ENCODE data around the gene TRIL. TPM values are rescaled to one million over a fixed set of nuclear protein-coding genes. Genes with fewer than 3 reads are reported as not detected.
A peak's percentile ranks its signal among the peaks of the same experiment; 100 is the strongest.

TRIL gene
- total and polyA plus RNA-seq, 8 donors = 0.92 to 26.1 (median 1.3) TPM; not detected in 1

DNA sequence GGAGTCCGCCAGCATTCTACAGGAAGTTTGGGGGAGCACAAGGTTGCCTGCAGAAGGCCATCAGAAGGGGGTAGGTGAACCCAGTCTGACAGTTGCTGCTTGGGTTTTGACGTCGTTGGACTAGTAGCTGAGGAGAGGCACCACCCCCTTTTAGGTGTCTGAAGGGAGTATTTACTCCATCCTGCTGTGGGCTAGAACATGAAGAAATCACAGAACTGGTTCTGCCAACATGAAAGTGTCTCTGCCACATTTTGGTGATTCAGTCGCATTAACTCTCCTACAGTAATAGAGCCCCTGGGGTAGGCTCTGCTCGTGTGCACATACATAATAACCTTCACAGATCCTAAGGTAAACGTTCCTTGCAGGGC, 834 bp upstream of the TRIL start:
- 34 to 61% (median 48%) methylated on average over 6 of the region's 6 CpGs for WGBS, 5 donors
- Histone ChIP-seq H3K27me3 (peaks cover 0 to 43% (median 28%) of the 10 kb centered on the region in 3 donors), H3K36me3 (no peaks in the 10 kb centered on the region), H3K27ac (peak overlapping the region in 4 of 5 donors; percentile 53 to 79 (median 68)), H3K4me3 (peak overlapping the region; percentile 49 to 63 (median 58)), H3K9me3 (no peaks in the 10 kb centered on the region), H3K4me1 (peaks cover 33 to 49% (median 44%) of the 10 kb centered on the region in 4 donors)
- TF ChIP-seq, protein P1, sequence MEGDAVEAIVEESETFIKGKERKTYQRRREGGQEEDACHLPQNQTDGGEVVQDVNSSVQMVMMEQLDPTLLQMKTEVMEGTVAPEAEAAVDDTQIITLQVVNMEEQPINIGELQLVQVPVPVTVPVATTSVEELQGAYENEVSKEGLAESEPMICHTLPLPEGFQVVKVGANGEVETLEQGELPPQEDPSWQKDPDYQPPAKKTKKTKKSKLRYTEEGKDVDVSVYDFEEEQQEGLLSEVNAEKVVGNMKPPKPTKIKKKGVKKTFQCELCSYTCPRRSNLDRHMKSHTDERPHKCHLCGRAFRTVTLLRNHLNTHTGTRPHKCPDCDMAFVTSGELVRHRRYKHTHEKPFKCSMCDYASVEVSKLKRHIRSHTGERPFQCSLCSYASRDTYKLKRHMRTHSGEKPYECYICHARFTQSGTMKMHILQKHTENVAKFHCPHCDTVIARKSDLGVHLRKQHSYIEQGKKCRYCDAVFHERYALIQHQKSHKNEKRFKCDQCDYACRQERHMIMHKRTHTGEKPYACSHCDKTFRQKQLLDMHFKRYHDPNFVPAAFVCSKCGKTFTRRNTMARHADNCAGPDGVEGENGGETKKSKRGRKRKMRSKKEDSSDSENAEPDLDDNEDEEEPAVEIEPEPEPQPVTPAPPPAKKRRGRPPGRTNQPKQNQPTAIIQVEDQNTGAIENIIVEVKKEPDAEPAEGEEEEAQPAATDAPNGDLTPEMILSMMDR (IDR thresholded peaks at IDR 0.05) = no peak
- TF ChIP-seq POLR2AphosphoS5 (IDR thresholded peaks at IDR 0.05) (no peak), POLR2A (IDR thresholded peaks at IDR 0.05) (no peak), EP300 (IDR thresholded peaks at IDR 0.05) (no peak)
- DNase-seq = no peak
- intact Hi-C loops (cut with DNase I; ENCODE audit: low total_unique reads) = no loop called here

DNA sequence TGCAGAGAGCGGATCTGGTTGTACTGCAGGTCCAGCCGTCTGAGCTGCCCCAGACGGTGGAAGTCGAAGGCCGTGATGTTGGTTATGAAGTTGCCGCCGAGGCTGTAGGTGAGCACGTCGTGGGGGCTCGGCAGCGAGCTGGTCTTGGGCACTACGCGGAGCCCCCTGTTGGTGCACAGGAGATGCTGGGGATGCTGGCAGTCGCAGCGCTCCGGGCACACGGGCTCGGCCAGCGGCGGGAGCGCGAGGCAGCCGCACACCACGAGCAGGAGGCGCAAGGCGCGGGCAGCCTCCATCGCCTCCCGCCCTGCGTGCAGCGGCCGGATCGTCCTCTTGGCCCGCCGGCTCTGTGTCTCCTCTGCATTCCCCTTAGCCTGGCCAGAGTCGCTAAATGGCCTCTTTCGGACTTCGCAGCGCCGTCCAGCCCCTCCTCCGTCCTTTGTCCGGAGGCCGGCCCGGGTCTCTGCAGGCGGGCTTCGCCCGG, 337 bp downstream of the TRIL start:
- 1 to 12% (median 2%) methylated on average over 18 to 47 of the region's 47 CpGs for WGBS, 5 donors
- no peak for DNase-seq
- TF ChIP-seq, protein P1 (IDR thresholded peaks at IDR 0.05) = no peak
- no peak for TF ChIP-seq EP300 (IDR thresholded peaks at IDR 0.05)
- no peak for TF ChIP-seq POLR2A (IDR thresholded peaks at IDR 0.05)
- TF ChIP-seq POLR2AphosphoS5 (IDR thresholded peaks at IDR 0.05) = no peak
- H3K4me3 ChIP-seq = peak overlapping the region; percentile 49 to 63 (median 58)
- intact Hi-C loops (cut with DNase I; ENCODE audit: low total_unique reads) = no loop called here
- H3K4me1 ChIP-seq = peaks cover 33 to 60% (median 49%) of the 10 kb centered on the region in 4 donors
- H3K9me3 ChIP-seq = no peaks in the 10 kb centered on the region
- H3K27me3 ChIP-seq = peaks cover 0 to 43% (median 28%) of the 10 kb centered on the region in 3 donors
- peak overlapping the region; percentile 14 to 79 (median 65) for H3K27ac ChIP-seq
- no peaks in the 10 kb centered on the region for H3K36me3 ChIP-seq

DNA sequence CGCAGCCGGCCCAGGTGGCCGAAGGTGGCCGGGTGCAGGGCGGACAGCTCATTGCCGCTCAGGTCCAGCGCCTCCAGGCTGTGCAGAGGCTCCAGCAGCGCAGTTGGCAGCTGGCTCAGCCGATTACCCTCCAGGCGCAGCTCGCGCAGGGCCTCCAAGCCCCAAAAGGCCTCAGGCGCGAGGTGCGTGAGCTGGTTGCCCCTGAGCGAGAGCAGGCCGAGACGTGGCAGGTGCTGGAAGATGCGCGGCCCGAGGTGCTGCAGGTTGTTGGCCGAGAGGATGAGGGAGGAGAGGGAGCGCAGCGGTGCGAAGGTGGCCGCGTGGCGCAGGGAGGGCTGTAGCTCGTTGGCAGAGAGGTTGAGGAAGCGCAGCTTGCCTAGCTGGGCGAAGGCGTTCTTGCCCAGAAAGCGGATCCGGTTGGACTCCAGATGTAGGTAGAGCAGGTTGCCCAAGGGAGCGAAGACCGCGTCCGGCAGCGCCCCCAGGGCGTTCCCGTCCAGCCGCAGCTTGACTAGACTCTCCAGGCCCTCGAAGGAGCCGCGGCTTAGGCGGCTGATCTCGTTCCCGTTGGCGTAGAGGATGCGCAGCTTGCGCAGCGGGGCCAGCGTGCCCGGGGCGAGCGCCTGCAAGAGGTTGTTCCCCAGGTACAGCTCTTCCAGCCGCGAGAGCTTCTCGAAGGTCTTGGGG, 923 bp downstream of the TRIL start:
- no peaks in the 10 kb centered on the region for H3K36me3 ChIP-seq
- intact Hi-C loops (cut with DNase I; ENCODE audit: low total_unique reads) = no loop called here
- H3K27me3 ChIP-seq = peaks cover 0 to 43% (median 28%) of the 10 kb centered on the region in 3 donors
- peak in 1 of 2 donors; percentile 71 for DNase-seq
- no peak for TF ChIP-seq POLR2AphosphoS5 (IDR thresholded peaks at IDR 0.05)
- no peak for TF ChIP-seq POLR2A (IDR thresholded peaks at IDR 0.05)
- TF ChIP-seq, protein P1 (IDR thresholded peaks at IDR 0.05) = no peak
- no peak for TF ChIP-seq EP300 (IDR thresholded peaks at IDR 0.05)
- H3K9me3 ChIP-seq = no peaks in the 10 kb centered on the region
- peak overlapping the region; percentile 49 to 63 (median 58) for H3K4me3 ChIP-seq
- peaks cover 33 to 60% (median 49%) of the 10 kb centered on the region in 4 donors for H3K4me1 ChIP-seq
- WGBS, 5 donors = 2 to 5% (median 3%) methylated on average over 30 to 59 of the region's 59 CpGs
- peak overlapping the region; percentile 30 to 79 (median 70) for H3K27ac ChIP-seq

DNA sequence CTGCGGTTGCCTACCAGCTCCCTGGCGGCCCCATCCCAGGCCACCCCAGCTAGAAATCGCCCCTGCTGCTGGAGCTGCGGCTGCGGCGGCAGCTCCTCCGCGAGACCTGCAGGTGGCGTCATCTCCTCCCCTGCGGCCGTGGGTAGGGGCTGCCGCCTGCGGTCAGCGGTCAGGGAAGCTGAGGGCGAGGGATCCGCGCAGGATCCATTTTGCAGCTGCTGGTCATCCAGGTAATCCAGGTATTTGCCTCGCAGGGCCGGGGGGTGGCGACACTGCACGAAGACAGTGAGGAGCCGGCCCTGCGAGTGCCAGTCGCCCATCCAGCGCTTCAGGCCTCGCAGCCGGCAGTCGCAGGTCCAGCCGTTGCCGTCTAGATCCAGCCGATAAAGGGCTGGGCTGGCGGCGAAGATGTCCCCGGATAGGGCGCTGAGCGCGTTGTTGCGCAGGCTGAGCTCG, 1.5 kb downstream of the TRIL start:
- TF ChIP-seq, protein P1 (IDR thresholded peaks at IDR 0.05) = peak in 5 of 7 experiments; percentile 31 to 53 (median 40)
- no peak for TF ChIP-seq EP300 (IDR thresholded peaks at IDR 0.05)
- peak overlapping the region; percentile 65 to 79 (median 71) for H3K27ac ChIP-seq
- WGBS, 5 donors = 0 to 2% (median 1%) methylated on average over 18 to 39 of the region's 39 CpGs
- H3K4me1 ChIP-seq = peaks cover 33 to 60% (median 49%) of the 10 kb centered on the region in 4 donors
- peaks cover 0 to 43% (median 28%) of the 10 kb centered on the region in 3 donors for H3K27me3 ChIP-seq
- DNase-seq = peak; percentile 74 to 87
- no peaks in the 10 kb centered on the region for H3K36me3 ChIP-seq
- intact Hi-C loops (cut with DNase I; ENCODE audit: low total_unique reads) = no loop called here
- H3K9me3 ChIP-seq = no peaks in the 10 kb centered on the region
- H3K4me3 ChIP-seq = peak overlapping the region; percentile 49 to 63 (median 58)

Measured in stomach (tissue), 9 donors.